HepG2 (cell line): Measurements from ENCODE around the gene ZBTB9. TPM values are rescaled to one million over a fixed set of nuclear protein-coding genes. Genes with fewer than 3 reads are reported as not detected.

Experiments used
- KAT2B ChIP-seq: fragments of 150-350 bp; IDR thresholded peaks from 2 replicates; pipeline ENCODE4 v1.6.1; 2014; ENCODE audit warnings: low read depth, low read length, borderline replicate concordance
- MZF1 ChIP-seq: sonication (generic); formaldehyde crosslinking; IDR thresholded peaks from 2 replicates; pipeline ENCODE4 v1.8.1; 2023; ENCODE audit warnings: mild to moderate bottlenecking, missing genetic modification reagents, borderline replicate concordance
- NONO ChIP-seq, 2 experiments: fragments of 450-650 bp in 1 of 2; sonication (generic) in 1 of 2; formaldehyde crosslinking in 1 of 2; IDR thresholded peaks in 1 of 2; conservative IDR thresholded peaks in 1 of 2; 2 replicates each; pipeline versions ENCODE4 v1.6.1 to v1.8.0; 2017 to 2022; ENCODE audit warnings: mild to moderate bottlenecking in 1 of 2, missing genetic modification reagents in 1 of 2, moderate library complexity in 1 of 2
- PHF20 ChIP-seq: sonication (generic); formaldehyde crosslinking; IDR thresholded peaks from 2 replicates; pipeline ENCODE4 v1.5.0; 2020; ENCODE audit warnings: mild to moderate bottlenecking, missing genetic modification reagents
- RARG ChIP-seq: sonication (generic); formaldehyde crosslinking; IDR thresholded peaks from 2 replicates; pipeline ENCODE4 v1.4.0; 2020; ENCODE audit warnings: low read depth, mild to moderate bottlenecking, missing genetic modification reagents
- RCOR2 ChIP-seq: IDR thresholded peaks from 2 replicates; pipeline ENCODE4 v1.6.1; 2016; ENCODE audit warnings: missing biosample characterization, missing genetic modification reagents
- RFXANK ChIP-seq: IDR thresholded peaks from 2 replicates; pipeline ENCODE4 v1.6.1; 2016
- SP140L ChIP-seq: sonication (generic); formaldehyde crosslinking; IDR thresholded peaks from 2 replicates; pipeline ENCODE4 v1.4.0; 2020; ENCODE audit warnings: missing genetic modification reagents, borderline replicate concordance
- SRSF4 ChIP-seq: fragments of 200-400 bp; formaldehyde crosslinking; IDR thresholded peaks from one replicate; pipeline ENCODE4 v1.6.1; 2018; ENCODE audit warnings: mild to moderate bottlenecking, low read depth, low read length, moderate library complexity; ENCODE audit not compliant: poor library complexity, severe bottlenecking
- TAF1 ChIP-seq: sonication (generic); formaldehyde crosslinking; IDR thresholded peaks from 2 replicates; pipeline ENCODE4 v1.4.0; 2020; ENCODE audit warnings: missing genetic modification reagents
- TMF1 ChIP-seq: sonication (generic); formaldehyde crosslinking; IDR thresholded peaks from 2 replicates; pipeline ENCODE4 v1.8.1; 2022; ENCODE audit warnings: low read depth, missing genetic modification reagents
- ZC3H4 ChIP-seq: sonication (generic); formaldehyde crosslinking; IDR thresholded peaks from 2 replicates; pipeline ENCODE4 v1.4.0; 2020; ENCODE audit warnings: missing genetic modification reagents, borderline replicate concordance
- ZNF282 ChIP-seq: fragments of 450-650 bp; IDR thresholded peaks from 2 replicates; pipeline ENCODE4 v1.6.1; 2018; ENCODE audit not compliant: partially characterized antibody
- ZNF335 ChIP-seq: sonication (generic); formaldehyde crosslinking; IDR thresholded peaks from 2 replicates; pipeline ENCODE4 v1.4.0; 2020; ENCODE audit warnings: missing genetic modification reagents
- ZNF550 ChIP-seq: sonication (generic); formaldehyde crosslinking; IDR thresholded peaks from 2 replicates; pipeline ENCODE4 v1.4.0; 2020; ENCODE audit warnings: mild to moderate bottlenecking, missing genetic modification reagents, borderline replicate concordance
- ZNF557 ChIP-seq: sonication (generic); formaldehyde crosslinking; IDR thresholded peaks from 2 replicates; pipeline ENCODE4 v1.4.0; 2020; ENCODE audit warnings: missing genetic modification reagents
- ZNF570 ChIP-seq: sonication (generic); formaldehyde crosslinking; IDR thresholded peaks from 2 replicates; pipeline ENCODE4 v1.4.0; 2020; ENCODE audit warnings: mild to moderate bottlenecking, missing genetic modification reagents, borderline replicate concordance
- ZNF644 ChIP-seq: IDR thresholded peaks from 2 replicates; pipeline ENCODE4 v1.6.1; 2016; ENCODE audit warnings: low read depth
- ZNF747 ChIP-seq: sonication (generic); formaldehyde crosslinking; IDR thresholded peaks from 2 replicates; pipeline ENCODE4 v1.8.1; 2023; ENCODE audit warnings: missing genetic modification reagents, mild to moderate bottlenecking, borderline replicate concordance
- ZNF772 ChIP-seq: sonication (generic); formaldehyde crosslinking; IDR thresholded peaks from 2 replicates; pipeline ENCODE4 v1.5.0; 2020; ENCODE audit warnings: mild to moderate bottlenecking, missing genetic modification reagents
- polyA plus RNA-seq, 8 experiments: library from polyadenylated mRNA; depleted of rRNA in 3 of 8; stranded (reverse) in 7 of 8; unstranded in 1 of 8; fragments of >200 nt; fragmentation: Illumina TruSeq in 4 of 8; extraction: Trizol in 4 of 8; gene quantifications; 2 replicates each; pipeline versions ENCODE4 v1.2.1 to v1.2.3, GENCODE V29; 2011 to 2016; ENCODE audit warnings: low read depth in 4 of 8, missing spikeins in 1 of 8, mixed read lengths in 1 of 8; ENCODE audit not compliant: insufficient read depth in 1 of 8
- total RNA-seq, 5 experiments: library from RNA; depleted of rRNA; stranded (reverse); fragments of >200 nt; fragmentation: Illumina TruSeq; extraction: Trizol; gene quantifications; 2 replicates each; pipeline ENCODE4 v1.2.3, GENCODE V29; 2016; ENCODE audit warnings: low read depth in 1 of 5
- TF ChIP-seq, protein P1 (sequence below): sonication (generic); formaldehyde crosslinking; IDR thresholded peaks from 2 replicates; pipeline ENCODE4 v1.5.1; 2020; ENCODE audit warnings: mild to moderate bottlenecking, missing genetic modification reagents, borderline replicate concordance
- TF ChIP-seq, protein P2 (sequence below): sonication (generic); formaldehyde crosslinking; IDR thresholded peaks from 2 replicates; pipeline ENCODE4 v1.5.1; 2020; ENCODE audit warnings: missing genetic modification reagents, mild to moderate bottlenecking, borderline replicate concordance
- TF ChIP-seq, protein P3 (sequence below): IDR thresholded peaks from 2 replicates; pipeline ENCODE4 v1.6.1; 2018; ENCODE audit warnings: missing genetic modification reagents

The ZBTB9 gene
- total and polyA plus RNA-seq, 2 of the 13 experiments (the other 11 are each of a cell fraction or from before 2014, with no cell fraction given) = 5.3 to 9.2 TPM

DNA sequence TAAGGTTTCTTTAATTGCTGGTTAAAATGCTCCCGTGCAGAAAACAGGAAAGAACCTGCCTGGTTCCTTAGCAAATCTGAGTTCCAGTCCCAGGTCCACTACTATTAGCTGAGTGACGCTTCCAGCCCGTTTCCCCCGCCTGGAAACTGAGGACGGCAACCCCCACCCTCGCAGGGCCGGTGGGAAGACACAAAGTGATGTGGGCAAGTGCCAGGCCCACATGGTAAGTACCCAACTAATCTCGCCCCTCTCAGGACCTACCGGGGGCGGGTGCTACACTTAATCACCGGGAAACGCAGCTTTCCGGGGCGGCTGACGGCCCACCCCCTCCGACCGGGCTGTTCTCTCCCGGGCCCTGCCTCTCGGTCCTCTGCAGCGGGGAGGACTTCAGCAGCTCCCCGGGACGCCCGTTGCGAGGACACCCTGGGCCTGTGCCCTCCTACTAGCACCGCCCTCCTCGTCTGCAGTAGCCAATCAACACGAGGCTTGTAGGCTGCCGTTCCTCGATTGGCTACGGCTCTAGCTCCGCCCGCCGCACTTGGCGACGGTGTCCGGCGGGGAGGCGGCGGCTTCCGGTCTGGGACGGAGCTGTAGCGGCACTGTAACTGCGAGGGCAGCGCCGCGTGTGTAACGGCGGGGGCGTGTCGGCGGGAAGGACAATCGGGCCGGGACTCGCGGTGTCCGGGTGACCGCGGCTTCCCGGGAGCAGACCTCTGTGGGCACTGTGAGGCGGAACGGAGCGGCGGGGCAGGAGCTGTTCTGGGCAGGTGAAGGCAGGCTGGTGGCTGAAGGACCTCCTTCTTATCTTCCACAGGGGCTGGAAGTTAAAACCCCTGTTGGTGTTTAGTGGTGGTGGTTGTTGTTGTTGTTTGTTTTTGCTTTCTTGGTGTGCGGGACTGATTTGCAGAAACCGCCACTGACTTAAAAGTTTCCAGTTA is at the start of gene ZBTB9 (continued):
- TF ChIP-seq, protein P1, sequence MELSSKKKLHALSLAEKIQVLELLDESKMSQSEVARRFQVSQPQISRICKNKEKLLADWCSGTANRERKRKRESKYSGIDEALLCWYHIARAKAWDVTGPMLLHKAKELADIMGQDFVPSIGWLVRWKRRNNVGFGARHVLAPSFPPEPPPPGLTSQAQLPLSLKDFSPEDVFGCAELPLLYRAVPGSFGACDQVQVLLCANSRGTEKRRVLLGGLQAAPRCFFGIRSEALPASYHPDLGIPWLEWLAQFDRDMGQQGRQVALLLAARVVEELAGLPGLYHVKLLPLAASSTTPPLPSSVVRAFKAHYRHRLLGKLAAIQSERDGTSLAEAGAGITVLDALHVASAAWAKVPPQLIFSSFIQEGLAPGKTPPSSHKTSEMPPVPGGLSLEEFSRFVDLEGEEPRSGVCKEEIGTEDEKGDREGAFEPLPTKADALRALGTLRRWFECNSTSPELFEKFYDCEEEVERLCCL (CRISPR knock-in tag) = peak; percentile 95
- TF ChIP-seq NONO (IDR thresholded peaks at IDR 0.05) (no peak), NONO (CRISPR knock-in tag; conservative IDR thresholded peaks at IDR 0.05) (peak; percentile 97), ZC3H4 (no peak), RFXANK (CRISPR knock-in tag) (peak; percentile 84), RARG (CRISPR knock-in tag) (peak; percentile 85; the same call in 1 of the 2 replicates), MZF1 (peak; percentile 68; the same call in 1 of the 2 replicates), ZNF550 (CRISPR knock-in tag) (no peak), ZNF335 (no peak; the same call in 1 of the 2 replicates), ZNF570 (CRISPR knock-in tag) (0 out of 2 replicates have a peak, but pooled peaks have one; percentile 84), ZNF557 (0 out of 2 replicates have a peak, but pooled peaks have one; percentile 63), ZNF747 (CRISPR knock-in tag) (peak; percentile 42; the same call in 1 of the 2 replicates), ZNF282 (no peak), KAT2B (no peak), PHF20 (peak; percentile 96), ZNF772 (CRISPR knock-in tag) (peak; percentile 88; the same call in 1 of the 2 replicates), RCOR2 (CRISPR knock-in tag) (no peak), TMF1 (peak; percentile 96), SRSF4 (no peak), ZNF644 (CRISPR knock-in tag) (no peak), SP140L (CRISPR knock-in tag) (0 out of 2 replicates have a peak, but pooled peaks have one; percentile 44), TAF1 (CRISPR knock-in tag) (peak; percentile 98)
- TF ChIP-seq, protein P2, sequence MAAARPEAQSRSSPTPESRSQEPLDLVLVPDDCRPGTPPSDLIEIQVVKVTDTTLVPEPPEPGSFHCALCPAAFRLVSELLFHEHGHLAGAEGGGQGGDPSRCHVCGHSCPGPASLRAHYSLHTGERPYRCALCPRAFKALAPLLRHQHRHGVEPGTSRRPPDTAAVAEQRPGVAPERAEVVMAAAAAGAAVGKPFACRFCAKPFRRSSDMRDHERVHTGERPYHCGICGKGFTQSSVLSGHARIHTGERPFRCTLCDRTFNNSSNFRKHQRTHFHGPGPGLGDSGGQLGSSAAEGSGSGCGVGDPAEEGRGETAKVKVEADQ (CRISPR knock-in tag) = peak; percentile 57; the same call in 1 of the 2 replicates
- TF ChIP-seq, protein P3, sequence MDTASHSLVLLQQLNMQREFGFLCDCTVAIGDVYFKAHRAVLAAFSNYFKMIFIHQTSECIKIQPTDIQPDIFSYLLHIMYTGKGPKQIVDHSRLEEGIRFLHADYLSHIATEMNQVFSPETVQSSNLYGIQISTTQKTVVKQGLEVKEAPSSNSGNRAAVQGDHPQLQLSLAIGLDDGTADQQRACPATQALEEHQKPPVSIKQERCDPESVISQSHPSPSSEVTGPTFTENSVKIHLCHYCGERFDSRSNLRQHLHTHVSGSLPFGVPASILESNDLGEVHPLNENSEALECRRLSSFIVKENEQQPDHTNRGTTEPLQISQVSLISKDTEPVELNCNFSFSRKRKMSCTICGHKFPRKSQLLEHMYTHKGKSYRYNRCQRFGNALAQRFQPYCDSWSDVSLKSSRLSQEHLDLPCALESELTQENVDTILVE (CRISPR knock-in tag) = peak; percentile 97
